NCI-H1930 (cell line): ENCODE data around the gene FABP2.
"Not testable (repeated sequence)": the region's sequence is repeated elsewhere in the genome, so short reads cannot be mapped to it uniquely, and the experiment has no call there.

Experiments used
- DNase-seq, 2 experiments: peaks; one replicate each; lab custom pipeline; 2025; lab: John Stamatoyannopoulos, UW

The FABP2 gene

GRCh38 chr4:119310826-119311225 lies 11.1 kb downstream of the FABP2 start:
- DNase-seq, result no peak

- DNase-seq, result no peak
Observed at GRCh38 chr4:119307606-119308005, 14.3 kb downstream of the FABP2 start.

- DNase-seq, result no peak
Observed at GRCh38 chr4:119304431-119304830, 17.5 kb downstream of the FABP2 start.

GRCh38 chr4:119303587-119304305 lies 18.2 kb downstream of the FABP2 start:
- no peak for DNase-seq

GRCh38 chr4:119302073-119302832 lies 19.7 kb downstream of the FABP2 start:
- DNase-seq, result no peak

- no peak for DNase-seq
Observed at GRCh38 chr4:119300101-119300978, 21.6 kb downstream of the FABP2 start.

GRCh38 chr4:119299741-119300100 lies 22.2 kb downstream of the FABP2 start:
- no peak for DNase-seq

- no peak for DNase-seq
Observed at GRCh38 chr4:119299260-119299671, 22.7 kb downstream of the FABP2 start.

- no peak for DNase-seq
Observed at GRCh38 chr4:119297795-119298194, 24.1 kb downstream of the FABP2 start.

- no peak for DNase-seq
Observed at GRCh38 chr4:119296356-119296755, 25.6 kb downstream of the FABP2 start.

- DNase-seq, result no peak
Observed at GRCh38 chr4:119290598-119290997, 31.3 kb downstream of the FABP2 start.

- DNase-seq, result no peak
Observed at GRCh38 chr4:119289313-119289712, 32.6 kb downstream of the FABP2 start.

GRCh38 chr4:119286377-119287002 lies 35.4 kb downstream of the FABP2 start:
- no peak for DNase-seq

GRCh38 chr4:119284876-119285780 lies 36.8 kb downstream of the FABP2 start:
- DNase-seq, result no peak

- DNase-seq, result no peak
Observed at GRCh38 chr4:119281393-119281792, 40.5 kb downstream of the FABP2 start.

GRCh38 chr4:119279945-119280344 lies 42.0 kb downstream of the FABP2 start:
- DNase-seq, result not testable (repeated sequence)

GRCh38 chr4:119279541-119279940 lies 42.4 kb downstream of the FABP2 start:
- not testable (repeated sequence) for DNase-seq

- no peak for DNase-seq
Observed at GRCh38 chr4:119271361-119272085, 50.4 kb downstream of the FABP2 start.

GRCh38 chr4:119268466-119268865 lies 53.5 kb downstream of the FABP2 start:
- no peak for DNase-seq
